Neural crest cell (in vitro differentiated cells): ENCODE measurements around the gene ZNF304. TPM values are rescaled to one million over a fixed set of nuclear protein-coding genes. Genes with fewer than 3 reads are reported as not detected.

ENCODE experiments used
- DNase-seq: peaks from one replicate; pipeline ENCODE4 v3.0.0; 2021; ENCODE audit warnings: low read depth, mixed read lengths, low spot score
- H3K27ac Mint-ChIP-seq: one replicate; pipeline ENCODE4 v1.8.0; 2021; ENCODE audit warnings: mild to moderate bottlenecking, mixed read lengths; ENCODE audit not compliant: unreplicated experiment
- H3K27me3 Mint-ChIP-seq: 2 replicates; pipeline ENCODE4 v1.8.0; 2021; ENCODE audit warnings: low read depth, mild to moderate bottlenecking, mixed read lengths
- H3K36me3 Mint-ChIP-seq: 2 replicates; pipeline ENCODE4 v1.8.0; 2021; ENCODE audit warnings: low read depth, mild to moderate bottlenecking, mixed read lengths
- H3K4me1 Mint-ChIP-seq: 2 replicates; pipeline ENCODE4 v1.8.0; 2021; ENCODE audit warnings: mixed read lengths
- H3K4me3 Mint-ChIP-seq: one replicate; pipeline ENCODE4 v1.8.0; 2021; ENCODE audit warnings: mild to moderate bottlenecking, mixed read lengths
- H3K9me3 Mint-ChIP-seq: 2 replicates; pipeline ENCODE4 v1.8.0; 2021; ENCODE audit warnings: mixed read lengths
- total RNA-seq: library from RNA; stranded (reverse); gene quantifications from 2 replicates; pipeline ENCODE4 v1.2.1, GENCODE V29; 2021
- TF ChIP-seq, protein P1 (sequence below): fragments of 200-600 bp; sonication (generic); conservative IDR thresholded peaks from 2 replicates; pipeline ENCODE4 v1.5.0; 2021; ENCODE audit warnings: antibody characterized with exemption, mild to moderate bottlenecking

The ZNF304 gene
- total RNA-seq, 1 donor from 2014 or later: 11.3 TPM

GRCh38 chr19:57342582-57342981 is 8.5 kb upstream of the ZNF304 start:
- no peak overlapping the region for H3K4me3 Mint-ChIP-seq
- H3K27ac Mint-ChIP-seq: no peak overlapping the region
- H3K36me3 Mint-ChIP-seq: no peaks in the 10 kb centered on the region
- no peak for DNase-seq
- H3K4me1 Mint-ChIP-seq: no peaks in the 10 kb centered on the region
- TF ChIP-seq, protein P1, sequence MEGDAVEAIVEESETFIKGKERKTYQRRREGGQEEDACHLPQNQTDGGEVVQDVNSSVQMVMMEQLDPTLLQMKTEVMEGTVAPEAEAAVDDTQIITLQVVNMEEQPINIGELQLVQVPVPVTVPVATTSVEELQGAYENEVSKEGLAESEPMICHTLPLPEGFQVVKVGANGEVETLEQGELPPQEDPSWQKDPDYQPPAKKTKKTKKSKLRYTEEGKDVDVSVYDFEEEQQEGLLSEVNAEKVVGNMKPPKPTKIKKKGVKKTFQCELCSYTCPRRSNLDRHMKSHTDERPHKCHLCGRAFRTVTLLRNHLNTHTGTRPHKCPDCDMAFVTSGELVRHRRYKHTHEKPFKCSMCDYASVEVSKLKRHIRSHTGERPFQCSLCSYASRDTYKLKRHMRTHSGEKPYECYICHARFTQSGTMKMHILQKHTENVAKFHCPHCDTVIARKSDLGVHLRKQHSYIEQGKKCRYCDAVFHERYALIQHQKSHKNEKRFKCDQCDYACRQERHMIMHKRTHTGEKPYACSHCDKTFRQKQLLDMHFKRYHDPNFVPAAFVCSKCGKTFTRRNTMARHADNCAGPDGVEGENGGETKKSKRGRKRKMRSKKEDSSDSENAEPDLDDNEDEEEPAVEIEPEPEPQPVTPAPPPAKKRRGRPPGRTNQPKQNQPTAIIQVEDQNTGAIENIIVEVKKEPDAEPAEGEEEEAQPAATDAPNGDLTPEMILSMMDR: no peak
- no peaks in the 10 kb centered on the region for H3K9me3 Mint-ChIP-seq
- H3K27me3 Mint-ChIP-seq: peaks cover 80% of the 10 kb centered on the region

GRCh38 chr19:57348136-57348535 is 2.9 kb upstream of the ZNF304 start:
- TF ChIP-seq, protein P1: no peak
- H3K9me3 Mint-ChIP-seq: no peaks in the 10 kb centered on the region
- DNase-seq: no peak
- peaks cover 53% of the 10 kb centered on the region for H3K27me3 Mint-ChIP-seq
- no peaks in the 10 kb centered on the region for H3K36me3 Mint-ChIP-seq
- H3K27ac Mint-ChIP-seq: no peak overlapping the region
- no peak overlapping the region for H3K4me3 Mint-ChIP-seq
- peaks cover 31% of the 10 kb centered on the region for H3K4me1 Mint-ChIP-seq

GRCh38 chr19:57351867-57352266 is 796 bp downstream of the ZNF304 start:
- Mint-ChIP-seq H3K4me3 (peak overlapping the region; percentile 100), H3K27me3 (peaks cover 17% of the 10 kb centered on the region), H3K36me3 (peaks cover 7% of the 10 kb centered on the region), H3K27ac (peak overlapping the region; percentile 88), H3K4me1 (peaks cover 31% of the 10 kb centered on the region), H3K9me3 (no peaks in the 10 kb centered on the region)
- DNase-seq: no peak
- TF ChIP-seq, protein P1: no peak

- TF ChIP-seq, protein P1: no peak
- Mint-ChIP-seq H3K4me1 (peaks cover 22% of the 10 kb centered on the region), H3K9me3 (no peaks in the 10 kb centered on the region), H3K4me3 (no peak overlapping the region), H3K27me3 (peaks cover 1% of the 10 kb centered on the region), H3K36me3 (peaks cover 16% of the 10 kb centered on the region), H3K27ac (no peak overlapping the region)
- DNase-seq: no peak
Measured at GRCh38 chr19:57355916-57356315, 4.8 kb downstream of the ZNF304 start.

- Mint-ChIP-seq H3K27me3 (no peaks in the 10 kb centered on the region), H3K4me3 (no peak overlapping the region), H3K36me3 (peaks cover 16% of the 10 kb centered on the region), H3K4me1 (peaks cover 9% of the 10 kb centered on the region), H3K9me3 (no peaks in the 10 kb centered on the region), H3K27ac (no peak overlapping the region)
- TF ChIP-seq, protein P1: no peak
- DNase-seq: no peak
Measured at GRCh38 chr19:57357406-57357805, 6.3 kb downstream of the ZNF304 start.

- Mint-ChIP-seq H3K27ac (no peak overlapping the region), H3K27me3 (no peaks in the 10 kb centered on the region), H3K4me1 (peaks cover 20% of the 10 kb centered on the region), H3K9me3 (no peaks in the 10 kb centered on the region), H3K4me3 (peak overlapping the region; percentile 44), H3K36me3 (peaks cover 20% of the 10 kb centered on the region)
- DNase-seq: no peak
- TF ChIP-seq, protein P1: no peak
Measured at GRCh38 chr19:57359300-57359699, 8.2 kb downstream of the ZNF304 start.
